ENCODE results near the gene CNTNAP2.

CNTNAP2 gene

GRCh38 chr7:146388928-146389327 lies 272.3 kb downstream of the CNTNAP2 start:
- no peak for TF ChIP-seq CTCF (conservative IDR thresholded peaks at IDR 0.05)
- H3K27ac ChIP-seq = no peak overlapping the region

GRCh38 chr7:146393346-146393745 lies 276.7 kb downstream of the CNTNAP2 start:
- no peak for TF ChIP-seq CTCF (conservative IDR thresholded peaks at IDR 0.05)
- H3K27ac ChIP-seq = no peak overlapping the region

- H3K27ac ChIP-seq = no peak overlapping the region
- no peak for TF ChIP-seq CTCF (conservative IDR thresholded peaks at IDR 0.05)
These were observed 280.5 kb downstream of the CNTNAP2 start for GRCh38 chr7:146397141-146397540.

GRCh38 chr7:146401939-146402338 lies 285.3 kb downstream of the CNTNAP2 start:
- no peak overlapping the region for H3K27ac ChIP-seq
- no peak for TF ChIP-seq CTCF (conservative IDR thresholded peaks at IDR 0.05)

GRCh38 chr7:146405737-146406136 lies 289.1 kb downstream of the CNTNAP2 start:
- no peak for TF ChIP-seq CTCF (conservative IDR thresholded peaks at IDR 0.05)
- H3K27ac ChIP-seq = no peak overlapping the region

GRCh38 chr7:146411975-146412374 lies 295.4 kb downstream of the CNTNAP2 start:
- H3K27ac ChIP-seq = no peak overlapping the region
- no peak for TF ChIP-seq CTCF (conservative IDR thresholded peaks at IDR 0.05)

- no peak for TF ChIP-seq CTCF (conservative IDR thresholded peaks at IDR 0.05)
- H3K27ac ChIP-seq = no peak overlapping the region
These were observed 296.2 kb downstream of the CNTNAP2 start for GRCh38 chr7:146412781-146413180.

- no peak overlapping the region for H3K27ac ChIP-seq
- TF ChIP-seq CTCF (conservative IDR thresholded peaks at IDR 0.05) = no peak
These were observed 297.8 kb downstream of the CNTNAP2 start for GRCh38 chr7:146414373-146414772.

Measured in VCaP (cell line).